WTC11 (cell line): Measurements from ENCODE around the gene MX1. TPM values are rescaled to one million over a fixed set of nuclear protein-coding genes. Genes with fewer than 3 reads are reported as not detected.
"Not testable (repeated sequence)": the region's sequence is repeated elsewhere in the genome, so short reads cannot be mapped to it uniquely, and the experiment has no call there.

Experiments used
- ATAC-seq: fragments of 200-7000 bp; cut with Tn5 transposase; 2 replicates; pipeline ENCODE4 v1.10.0; 2021; ENCODE audit warnings: mild to moderate bottlenecking, moderate library complexity
- CTCF ChIA-PET: fragments of 300-600 bp; sonication (Branson Sonifier 250); formaldehyde crosslinking; loops from one replicate; lab custom pipeline; 2021; ENCODE audit warnings: antibody characterized with exemption; lab: Charles Lee
- POLR2A ChIA-PET: fragments of 350-600 bp; sonication (Branson Sonifier 250); formaldehyde crosslinking; loops from one replicate; lab custom pipeline; 2021; ENCODE audit warnings: antibody characterized with exemption; lab: Charles Lee
- DNase-seq: peaks from one replicate; pipeline ENCODE4 v3.0.0; 2021; ENCODE audit warnings: low spot score
- H3K27ac Mint-ChIP-seq: 2 replicates; pipeline ENCODE4 v1.8.0; 2021; ENCODE audit warnings: mixed read lengths
- H3K27me3 Mint-ChIP-seq: 2 replicates; pipeline ENCODE4 v1.8.0; 2021; ENCODE audit warnings: low read depth, mild to moderate bottlenecking, moderate library complexity, mixed read lengths
- H3K36me3 Mint-ChIP-seq: 2 replicates; pipeline ENCODE4 v1.8.0; 2021; ENCODE audit warnings: mixed read lengths
- H3K4me1 Mint-ChIP-seq: 2 replicates; pipeline ENCODE4 v1.8.0; 2022; ENCODE audit warnings: mixed read lengths
- H3K4me3 Mint-ChIP-seq: 2 replicates; pipeline ENCODE4 v1.8.0; 2021; ENCODE audit warnings: mild to moderate bottlenecking, moderate library complexity, mixed read lengths
- H3K9me3 Mint-ChIP-seq: 2 replicates; pipeline ENCODE4 v1.8.0; 2021; ENCODE audit warnings: mixed read lengths
- ELF4 ChIP-seq: sonication (generic); formaldehyde crosslinking; IDR thresholded peaks from 2 replicates; pipeline ENCODE4 v1.8.1; 2022; ENCODE audit warnings: low read depth, mild to moderate bottlenecking, moderate library complexity, missing genetic modification reagents
- ESRRA ChIP-seq: sonication (generic); formaldehyde crosslinking; IDR thresholded peaks from 2 replicates; pipeline ENCODE4 v1.8.1; 2022; ENCODE audit warnings: mild to moderate bottlenecking, missing genetic modification reagents, borderline replicate concordance
- IRF2 ChIP-seq: sonication (generic); formaldehyde crosslinking; IDR thresholded peaks from 2 replicates; pipeline ENCODE4 v1.8.0; 2022; ENCODE audit warnings: low read depth, missing genetic modification reagents, borderline replicate concordance
- JUN ChIP-seq: sonication (generic); formaldehyde crosslinking; IDR thresholded peaks from 2 replicates; pipeline ENCODE4 v1.8.0; 2023; ENCODE audit warnings: mild to moderate bottlenecking, missing genetic modification reagents
- NFATC4 ChIP-seq: fragments of 250-450 bp; sonication (Bioruptor Pico); IDR thresholded peaks from 2 replicates; pipeline ENCODE4 v1.9.0; 2021; ENCODE audit warnings: mild to moderate bottlenecking
- RELA ChIP-seq: sonication (generic); formaldehyde crosslinking; IDR thresholded peaks from 2 replicates; pipeline ENCODE4 v1.8.1; 2022; ENCODE audit warnings: missing genetic modification reagents, mild to moderate bottlenecking, borderline replicate concordance
- SP1 ChIP-seq: sonication (generic); formaldehyde crosslinking; conservative IDR thresholded peaks from 2 replicates; pipeline ENCODE4 v1.8.1; 2022; ENCODE audit warnings: missing genetic modification reagents
- TP53 ChIP-seq: sonication (generic); formaldehyde crosslinking; IDR thresholded peaks from 2 replicates; pipeline ENCODE4 v1.8.1; 2023; ENCODE audit warnings: mild to moderate bottlenecking, missing genetic modification reagents
- ZNF121 ChIP-seq: sonication (generic); formaldehyde crosslinking; IDR thresholded peaks from 2 replicates; pipeline ENCODE4 v1.8.0; 2023; ENCODE audit warnings: missing genetic modification reagents
- ZNF263 ChIP-seq: sonication (generic); formaldehyde crosslinking; IDR thresholded peaks from 2 replicates; pipeline ENCODE4 v1.8.1; 2022; ENCODE audit warnings: low read depth, mild to moderate bottlenecking, moderate library complexity, missing genetic modification reagents
- total RNA-seq: library from RNA; stranded (reverse); gene quantifications from 3 replicates; pipeline ENCODE4 v1.2.3, GENCODE V29; 2021
- TF ChIP-seq, protein P1 (sequence below): sonication (generic); formaldehyde crosslinking; IDR thresholded peaks from 2 replicates; pipeline ENCODE4 v1.8.0; 2023; ENCODE audit warnings: missing genetic modification reagents
- TF ChIP-seq, protein P2 (sequence below): fragments of 200-600 bp; IDR thresholded peaks from 2 replicates; pipeline ENCODE4 v1.8.0; 2022; ENCODE audit warnings: antibody characterized with exemption
- TF ChIP-seq, protein P3 (sequence below): sonication (generic); formaldehyde crosslinking; IDR thresholded peaks from 2 replicates; pipeline ENCODE4 v1.8.0; 2023; ENCODE audit warnings: missing genetic modification reagents, mild to moderate bottlenecking, borderline replicate concordance

Gene MX1
- total RNA-seq, 1 experiment from 2014 or later = 3.6 TPM

DNA sequence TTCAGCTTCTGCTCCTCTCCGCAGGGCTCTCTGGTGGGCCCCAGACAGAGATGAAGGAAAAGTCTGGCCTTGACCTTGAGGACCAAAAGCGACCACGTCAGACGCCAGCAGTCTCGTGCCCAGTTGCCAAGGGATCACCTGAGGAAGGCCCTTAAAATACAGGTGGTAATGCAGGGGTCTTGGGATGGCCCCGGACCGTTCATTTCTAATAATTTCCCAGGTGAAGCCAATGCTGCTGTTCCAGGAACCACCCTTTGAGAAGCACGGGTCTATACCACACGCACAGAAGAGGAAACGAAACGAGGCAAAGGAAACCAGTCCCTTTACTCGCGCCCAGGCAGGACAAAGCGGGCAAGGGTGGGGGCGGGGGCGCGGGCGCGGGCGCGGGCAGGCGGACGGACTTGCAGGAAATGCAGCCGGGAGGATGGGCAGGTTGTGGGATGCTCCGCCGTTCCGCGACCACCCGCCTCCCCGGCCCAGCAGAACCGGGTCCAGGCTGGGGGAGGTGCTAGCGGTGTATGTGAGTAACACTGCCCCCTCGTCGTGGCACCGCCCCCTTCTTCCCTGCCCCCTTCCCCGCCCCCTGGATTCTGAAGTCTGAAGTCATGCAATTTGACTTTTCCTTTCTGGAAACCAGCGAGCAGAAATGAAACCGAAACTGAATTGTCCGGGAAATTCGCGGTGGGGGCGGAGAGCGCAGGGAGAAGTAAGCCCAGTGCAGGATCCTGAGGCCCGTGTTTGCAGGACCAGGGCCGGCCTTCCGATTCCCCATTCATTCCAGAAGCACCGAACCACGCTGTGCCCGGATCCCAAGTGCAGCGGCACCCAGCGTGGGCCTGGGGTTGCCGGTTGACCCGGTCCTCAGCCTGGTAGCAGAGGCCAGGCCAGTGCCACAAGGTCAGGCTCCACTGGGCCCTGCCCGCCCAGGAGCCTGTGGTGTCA, 5.8 kb upstream of the MX1 start:
- peak; percentile 89 for ATAC-seq
- Mint-ChIP-seq H3K27ac (no peak overlapping the region), H3K9me3 (peaks cover 15% of the 10 kb centered on the region), H3K4me1 (peaks cover 31% of the 10 kb centered on the region), H3K4me3 (peak overlapping the region; percentile 79), H3K27me3 (peaks cover 34% of the 10 kb centered on the region), H3K36me3 (peaks cover 4% of the 10 kb centered on the region)
- TF ChIP-seq SP1 (CRISPR knock-in tag) (peak; percentile 45; the same call in 1 of the 2 replicates), ELF4 (no peak)
- TF ChIP-seq, protein P1, sequence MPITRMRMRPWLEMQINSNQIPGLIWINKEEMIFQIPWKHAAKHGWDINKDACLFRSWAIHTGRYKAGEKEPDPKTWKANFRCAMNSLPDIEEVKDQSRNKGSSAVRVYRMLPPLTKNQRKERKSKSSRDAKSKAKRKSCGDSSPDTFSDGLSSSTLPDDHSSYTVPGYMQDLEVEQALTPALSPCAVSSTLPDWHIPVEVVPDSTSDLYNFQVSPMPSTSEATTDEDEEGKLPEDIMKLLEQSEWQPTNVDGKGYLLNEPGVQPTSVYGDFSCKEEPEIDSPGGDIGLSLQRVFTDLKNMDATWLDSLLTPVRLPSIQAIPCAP (CRISPR knock-in tag) = peak; percentile 73; the same call in 1 of the 2 replicates
- DNase-seq = peak; percentile 74
- POLR2A ChIA-PET = no interaction called here
- CTCF ChIA-PET = interaction anchor here (0.6 to 2.0 kb wide), 4 partner anchors 51 to 137 kb away, joined by 4 to 7 read pairs (median 6); partner anchors contain the start of gene TMPRSS2

DNA sequence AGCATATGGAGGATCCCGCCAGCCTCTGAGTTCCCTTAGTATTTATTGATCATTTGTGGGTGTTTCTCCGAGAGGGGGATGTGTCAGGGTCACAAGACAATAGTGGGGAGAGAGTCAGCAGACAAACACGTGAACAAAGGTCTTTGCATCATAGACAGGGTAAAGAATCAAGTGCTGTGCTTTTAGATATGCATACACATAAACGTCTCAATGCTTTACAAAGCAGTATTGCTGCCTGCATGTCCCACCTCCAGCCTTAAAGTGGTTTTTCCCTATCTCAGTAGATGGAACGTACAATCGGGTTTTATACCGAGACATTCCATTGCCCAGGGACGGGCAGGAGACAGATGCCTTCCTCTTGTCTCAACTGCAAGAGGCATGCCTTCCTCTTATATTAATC, 5.0 kb upstream of the MX1 start:
- H3K36me3 Mint-ChIP-seq, POLR2A ChIA-PET, H3K27ac Mint-ChIP-seq, DNase-seq, ATAC-seq, CTCF ChIA-PET: not testable (repeated sequence)
- H3K9me3 Mint-ChIP-seq = peaks cover 12% of the 10 kb centered on the region
- H3K4me1 Mint-ChIP-seq = peaks cover 36% of the 10 kb centered on the region
- peak overlapping the region; percentile 79 for H3K4me3 Mint-ChIP-seq
- H3K27me3 Mint-ChIP-seq = peaks cover 42% of the 10 kb centered on the region

DNA sequence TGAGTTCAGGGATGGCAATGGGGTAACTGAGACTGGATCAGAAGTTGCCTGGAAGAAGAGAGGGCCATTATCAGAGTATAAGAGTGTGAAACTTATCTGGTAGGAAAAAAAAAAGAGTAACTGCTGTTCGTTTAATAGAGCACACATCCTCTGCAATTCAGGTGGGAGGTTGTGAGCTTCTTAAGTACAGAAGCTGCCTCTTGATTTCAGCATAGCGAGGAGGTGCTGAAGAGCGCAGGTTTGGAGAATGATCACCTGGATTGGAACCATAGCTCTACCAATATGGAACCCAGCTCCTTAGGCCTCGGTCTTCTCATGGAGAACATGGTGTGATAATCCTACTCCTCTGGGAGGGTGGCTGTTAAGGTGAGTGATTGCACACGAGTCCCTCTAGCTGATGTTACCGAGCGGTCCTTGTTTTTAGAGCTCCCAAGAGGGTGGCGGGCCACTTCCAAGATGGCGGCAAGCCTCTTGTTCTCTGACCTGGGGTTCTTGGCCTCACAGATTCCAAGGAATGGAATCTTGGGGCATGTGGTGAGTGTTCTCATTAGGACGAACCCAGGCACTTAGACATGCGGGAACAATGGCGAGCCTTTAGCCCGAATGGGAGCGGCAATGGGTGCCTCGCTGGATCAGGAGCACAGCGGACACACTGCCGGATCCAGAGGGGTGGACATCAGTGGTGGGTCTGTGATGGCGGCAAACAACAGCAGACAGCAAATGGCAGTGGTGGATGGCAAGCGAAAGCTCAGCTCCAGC, 3.3 kb upstream of the MX1 start:
- no peak for ATAC-seq
- Mint-ChIP-seq H3K9me3 (peaks cover 3% of the 10 kb centered on the region), H3K4me3 (no peak overlapping the region), H3K4me1 (peaks cover 44% of the 10 kb centered on the region), H3K36me3 (no peaks in the 10 kb centered on the region), H3K27me3 (peaks cover 59% of the 10 kb centered on the region), H3K27ac (no peak overlapping the region)
- DNase-seq = no peak
- TF ChIP-seq RELA (CRISPR knock-in tag) (no peak), IRF2 (CRISPR knock-in tag) (no peak), ESRRA (CRISPR knock-in tag) (no peak), ZNF263 (CRISPR knock-in tag) (no peak), TP53 (CRISPR knock-in tag) (no peak), NFATC4 (no peak), JUN (CRISPR knock-in tag) (no peak), ZNF121 (CRISPR knock-in tag) (no peak)
- TF ChIP-seq, protein P2, sequence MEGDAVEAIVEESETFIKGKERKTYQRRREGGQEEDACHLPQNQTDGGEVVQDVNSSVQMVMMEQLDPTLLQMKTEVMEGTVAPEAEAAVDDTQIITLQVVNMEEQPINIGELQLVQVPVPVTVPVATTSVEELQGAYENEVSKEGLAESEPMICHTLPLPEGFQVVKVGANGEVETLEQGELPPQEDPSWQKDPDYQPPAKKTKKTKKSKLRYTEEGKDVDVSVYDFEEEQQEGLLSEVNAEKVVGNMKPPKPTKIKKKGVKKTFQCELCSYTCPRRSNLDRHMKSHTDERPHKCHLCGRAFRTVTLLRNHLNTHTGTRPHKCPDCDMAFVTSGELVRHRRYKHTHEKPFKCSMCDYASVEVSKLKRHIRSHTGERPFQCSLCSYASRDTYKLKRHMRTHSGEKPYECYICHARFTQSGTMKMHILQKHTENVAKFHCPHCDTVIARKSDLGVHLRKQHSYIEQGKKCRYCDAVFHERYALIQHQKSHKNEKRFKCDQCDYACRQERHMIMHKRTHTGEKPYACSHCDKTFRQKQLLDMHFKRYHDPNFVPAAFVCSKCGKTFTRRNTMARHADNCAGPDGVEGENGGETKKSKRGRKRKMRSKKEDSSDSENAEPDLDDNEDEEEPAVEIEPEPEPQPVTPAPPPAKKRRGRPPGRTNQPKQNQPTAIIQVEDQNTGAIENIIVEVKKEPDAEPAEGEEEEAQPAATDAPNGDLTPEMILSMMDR = no peak
- TF ChIP-seq, protein P3, sequence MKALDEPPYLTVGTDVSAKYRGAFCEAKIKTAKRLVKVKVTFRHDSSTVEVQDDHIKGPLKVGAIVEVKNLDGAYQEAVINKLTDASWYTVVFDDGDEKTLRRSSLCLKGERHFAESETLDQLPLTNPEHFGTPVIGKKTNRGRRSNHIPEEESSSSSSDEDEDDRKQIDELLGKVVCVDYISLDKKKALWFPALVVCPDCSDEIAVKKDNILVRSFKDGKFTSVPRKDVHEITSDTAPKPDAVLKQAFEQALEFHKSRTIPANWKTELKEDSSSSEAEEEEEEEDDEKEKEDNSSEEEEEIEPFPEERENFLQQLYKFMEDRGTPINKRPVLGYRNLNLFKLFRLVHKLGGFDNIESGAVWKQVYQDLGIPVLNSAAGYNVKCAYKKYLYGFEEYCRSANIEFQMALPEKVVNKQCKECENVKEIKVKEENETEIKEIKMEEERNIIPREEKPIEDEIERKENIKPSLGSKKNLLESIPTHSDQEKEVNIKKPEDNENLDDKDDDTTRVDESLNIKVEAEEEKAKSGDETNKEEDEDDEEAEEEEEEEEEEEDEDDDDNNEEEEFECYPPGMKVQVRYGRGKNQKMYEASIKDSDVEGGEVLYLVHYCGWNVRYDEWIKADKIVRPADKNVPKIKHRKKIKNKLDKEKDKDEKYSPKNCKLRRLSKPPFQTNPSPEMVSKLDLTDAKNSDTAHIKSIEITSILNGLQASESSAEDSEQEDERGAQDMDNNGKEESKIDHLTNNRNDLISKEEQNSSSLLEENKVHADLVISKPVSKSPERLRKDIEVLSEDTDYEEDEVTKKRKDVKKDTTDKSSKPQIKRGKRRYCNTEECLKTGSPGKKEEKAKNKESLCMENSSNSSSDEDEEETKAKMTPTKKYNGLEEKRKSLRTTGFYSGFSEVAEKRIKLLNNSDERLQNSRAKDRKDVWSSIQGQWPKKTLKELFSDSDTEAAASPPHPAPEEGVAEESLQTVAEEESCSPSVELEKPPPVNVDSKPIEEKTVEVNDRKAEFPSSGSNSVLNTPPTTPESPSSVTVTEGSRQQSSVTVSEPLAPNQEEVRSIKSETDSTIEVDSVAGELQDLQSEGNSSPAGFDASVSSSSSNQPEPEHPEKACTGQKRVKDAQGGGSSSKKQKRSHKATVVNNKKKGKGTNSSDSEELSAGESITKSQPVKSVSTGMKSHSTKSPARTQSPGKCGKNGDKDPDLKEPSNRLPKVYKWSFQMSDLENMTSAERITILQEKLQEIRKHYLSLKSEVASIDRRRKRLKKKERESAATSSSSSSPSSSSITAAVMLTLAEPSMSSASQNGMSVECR (CRISPR knock-in tag) = no peak
- POLR2A ChIA-PET = no interaction called here
- CTCF ChIA-PET = interaction anchor here (1.2 to 1.8 kb wide), 3 partner anchors 26 to 140 kb away, joined by 3 to 7 read pairs (median 4); no protein-coding TSS in a partner anchor

DNA sequence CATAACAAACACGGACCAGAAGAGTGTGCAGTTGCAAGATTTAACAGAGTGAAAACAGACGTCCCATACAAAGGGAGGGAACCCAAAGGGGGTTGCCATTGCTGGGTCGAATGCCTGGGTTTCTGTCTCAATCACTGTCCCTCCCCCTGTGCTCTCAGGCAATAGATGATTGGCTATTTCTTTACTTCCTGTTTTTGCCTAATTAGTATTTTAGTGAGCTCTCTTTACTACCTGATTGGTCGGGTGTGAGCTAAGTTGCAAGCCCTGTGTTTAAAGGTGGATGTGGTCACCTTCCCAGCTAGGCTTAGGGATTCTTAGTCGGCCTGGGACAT, 2.8 kb upstream of the MX1 start:
- CTCF ChIA-PET = interaction anchor here (1.2 to 3.2 kb wide), 4 partner anchors 12 to 140 kb away, joined by 3 to 17 read pairs (median 6); no protein-coding TSS in a partner anchor
- DNase-seq, H3K9me3 Mint-ChIP-seq, H3K4me3 Mint-ChIP-seq, H3K36me3 Mint-ChIP-seq, ATAC-seq, H3K27ac Mint-ChIP-seq, POLR2A ChIA-PET: not testable (repeated sequence)
- Mint-ChIP-seq H3K4me1 (peaks cover 48% of the 10 kb centered on the region), H3K27me3 (peaks cover 65% of the 10 kb centered on the region)
